Kidney tubule cell (primary cell): Measurements from ENCODE around the gene CTNNA2.

ENCODE experiments used
- DNase-seq: peaks from one replicate; pipeline ENCODE4 v3.0.0-alpha.2; 2018; ENCODE audit warnings: low spot score

The CTNNA2 gene

DNA sequence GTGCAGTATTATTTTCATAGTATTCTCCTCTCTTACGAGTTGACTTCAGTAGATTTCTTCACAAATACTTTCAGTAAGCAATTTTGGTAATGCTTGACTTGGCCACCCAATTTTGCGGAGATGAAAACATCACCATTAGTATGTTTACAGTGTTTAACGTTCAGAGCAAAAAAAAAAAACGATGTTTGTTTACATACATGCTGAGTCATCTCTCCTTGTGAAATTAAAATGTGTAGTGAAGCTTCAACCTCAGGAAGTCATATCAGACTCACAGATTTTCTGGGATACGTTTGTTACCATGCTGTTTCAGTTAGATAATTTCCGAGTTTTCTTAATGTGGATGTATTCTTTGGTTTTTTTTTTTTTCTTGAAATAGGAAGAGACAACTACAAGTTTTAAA lies 100.1 kb downstream of the CTNNA2 start:
- no peak for DNase-seq

DNA sequence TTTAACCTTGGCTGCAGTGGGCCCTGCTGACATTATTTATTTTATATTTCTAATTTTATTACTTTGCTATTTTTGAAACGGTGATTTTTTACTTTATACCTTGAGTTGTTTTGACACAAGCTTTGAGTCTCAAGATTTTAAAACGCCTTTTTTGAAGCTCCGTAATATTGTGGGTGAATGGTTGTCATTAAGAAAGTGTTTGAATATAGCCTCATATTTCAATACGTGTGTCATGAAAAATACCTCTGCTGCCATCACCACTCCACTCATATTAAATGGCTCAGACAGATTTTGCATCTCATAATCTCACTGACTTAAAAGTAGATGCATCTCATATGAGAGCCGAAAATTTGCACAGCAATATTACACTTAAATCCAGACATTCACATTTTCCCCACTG lies 106.6 kb downstream of the CTNNA2 start:
- DNase-seq: no peak

DNA sequence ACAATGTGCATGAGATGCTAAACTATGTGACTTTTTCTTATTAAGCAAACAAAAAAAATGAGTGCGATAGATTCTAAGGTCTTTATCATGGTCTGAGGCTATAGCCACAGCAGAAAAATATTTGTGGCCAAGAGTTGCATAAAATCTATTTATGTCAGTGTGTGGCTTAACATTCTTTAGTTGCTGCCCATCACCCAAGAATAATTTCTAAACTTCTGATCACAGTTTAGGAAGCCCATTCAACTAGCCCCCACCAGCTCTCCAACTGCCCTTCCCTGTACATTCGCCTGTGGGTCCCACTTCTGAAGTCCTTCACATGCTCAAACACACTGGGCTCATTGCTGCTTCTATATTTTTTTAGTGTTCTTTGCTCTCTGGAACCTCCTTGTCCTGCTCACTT lies 107.1 kb downstream of the CTNNA2 start:
- DNase-seq: peak; percentile 37

DNA sequence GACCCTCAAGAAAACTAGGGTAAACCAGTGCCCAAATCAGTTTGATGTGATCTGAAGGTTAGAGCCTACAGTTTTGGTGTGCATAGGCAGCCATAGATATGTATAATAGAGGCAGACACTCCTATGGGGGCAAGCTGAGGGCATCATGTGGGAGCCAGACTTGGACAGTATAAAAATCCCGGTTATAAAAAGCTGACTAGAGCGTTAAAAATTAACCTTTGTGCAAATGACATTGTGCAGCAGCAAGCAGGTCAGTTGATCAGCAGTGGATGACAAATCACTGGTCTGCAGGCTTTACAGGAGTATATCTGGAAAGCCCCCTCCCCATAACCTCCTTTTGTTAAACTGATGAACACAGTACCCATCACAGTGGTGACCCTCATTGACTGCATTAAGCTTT lies 107.8 kb downstream of the CTNNA2 start:
- DNase-seq: peak; percentile 66

DNA sequence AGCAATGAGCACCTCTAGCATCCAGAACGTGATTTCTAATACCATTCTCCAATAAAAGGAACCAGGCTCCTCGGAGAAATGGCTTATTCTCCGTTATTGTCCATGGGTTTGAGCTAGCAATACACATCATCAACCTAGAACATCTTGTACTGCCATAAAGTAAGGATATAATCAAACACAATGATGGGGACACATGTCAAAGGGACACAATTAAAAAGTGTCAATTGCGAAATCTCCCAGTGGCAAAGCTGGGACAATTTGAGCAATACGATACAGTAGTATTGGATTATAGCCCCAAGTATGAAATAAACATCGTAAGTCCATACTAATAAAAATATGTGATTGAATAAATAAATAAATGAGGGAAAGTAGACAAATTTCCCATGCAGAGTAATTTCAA lies 108.4 kb downstream of the CTNNA2 start:
- DNase-seq: no peak

DNA sequence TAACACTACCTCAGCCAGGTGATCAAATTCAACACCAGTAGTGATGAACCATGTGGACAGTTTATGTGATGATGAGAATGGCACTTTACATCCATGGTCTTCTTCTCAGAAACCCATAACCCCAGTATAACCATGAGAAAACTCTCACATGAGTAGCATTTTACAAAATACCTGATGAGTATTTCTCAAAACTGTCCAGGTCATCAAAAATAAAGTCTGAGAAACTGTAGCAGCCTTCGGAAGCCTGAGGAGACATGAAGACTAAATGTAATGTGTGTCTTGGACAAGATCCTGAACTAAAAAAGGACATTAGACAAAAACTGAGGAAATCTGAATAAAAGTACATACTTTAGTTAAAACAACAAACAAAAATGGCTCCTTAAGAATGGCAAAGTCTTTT lies 108.9 kb downstream of the CTNNA2 start:
- DNase-seq: no peak

DNA sequence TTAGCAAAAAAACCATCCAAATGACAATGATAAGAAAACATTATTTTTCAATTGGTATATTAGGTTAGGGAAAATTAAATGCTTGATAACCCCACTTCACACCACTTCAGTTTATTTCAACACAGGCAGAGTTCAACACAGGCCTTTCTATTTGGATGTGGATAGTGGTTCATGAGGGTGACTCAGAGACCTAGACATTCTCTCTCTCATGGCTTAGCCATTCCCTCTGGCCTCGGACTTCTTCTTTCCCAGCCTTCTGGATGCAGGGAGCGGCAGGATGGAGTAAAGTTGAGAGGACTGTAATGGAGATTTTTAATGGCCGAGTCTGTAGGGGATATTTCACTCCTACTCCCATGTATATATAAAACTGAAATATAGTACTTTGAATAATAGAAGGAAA lies 109.7 kb downstream of the CTNNA2 start:
- DNase-seq: peak; percentile 52

DNA sequence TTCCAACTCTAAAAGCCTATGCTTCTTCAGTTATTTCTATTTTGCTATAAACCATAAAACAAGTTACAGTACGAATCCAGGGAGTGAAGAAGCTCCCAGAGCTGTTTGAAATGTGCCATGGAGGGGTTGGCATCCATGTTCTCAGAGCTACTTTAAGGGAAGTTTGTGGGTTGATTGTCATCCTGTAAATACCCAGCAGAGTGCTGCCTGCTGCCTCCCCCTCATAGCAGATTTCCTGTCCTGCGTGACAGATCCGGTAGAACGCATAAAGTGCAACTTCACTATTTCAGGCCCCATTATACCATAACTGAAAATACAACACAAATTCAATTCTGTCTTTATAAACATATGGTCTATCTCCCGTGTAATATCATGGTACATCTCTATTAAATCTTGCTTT lies 114.4 kb downstream of the CTNNA2 start:
- DNase-seq: no peak

DNA sequence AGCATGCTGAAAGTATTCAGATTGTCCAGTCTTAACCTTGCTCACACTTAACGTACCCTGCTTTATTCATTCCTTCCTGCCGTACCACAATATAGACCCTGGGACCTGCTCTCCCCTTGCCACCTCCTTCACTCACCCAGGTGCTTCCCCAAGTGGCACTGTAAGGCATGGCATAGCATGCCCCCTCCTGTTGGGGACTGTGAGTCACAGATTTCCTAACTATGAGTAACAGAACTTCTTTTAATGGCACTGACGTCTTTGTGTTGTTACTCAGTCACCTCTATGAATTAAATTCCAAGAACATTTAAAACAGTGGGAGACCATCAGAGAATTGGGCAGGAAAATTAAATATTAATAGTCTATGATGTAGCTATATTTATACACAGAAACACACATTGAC lies 117.2 kb downstream of the CTNNA2 start:
- DNase-seq: peak; percentile 85

DNA sequence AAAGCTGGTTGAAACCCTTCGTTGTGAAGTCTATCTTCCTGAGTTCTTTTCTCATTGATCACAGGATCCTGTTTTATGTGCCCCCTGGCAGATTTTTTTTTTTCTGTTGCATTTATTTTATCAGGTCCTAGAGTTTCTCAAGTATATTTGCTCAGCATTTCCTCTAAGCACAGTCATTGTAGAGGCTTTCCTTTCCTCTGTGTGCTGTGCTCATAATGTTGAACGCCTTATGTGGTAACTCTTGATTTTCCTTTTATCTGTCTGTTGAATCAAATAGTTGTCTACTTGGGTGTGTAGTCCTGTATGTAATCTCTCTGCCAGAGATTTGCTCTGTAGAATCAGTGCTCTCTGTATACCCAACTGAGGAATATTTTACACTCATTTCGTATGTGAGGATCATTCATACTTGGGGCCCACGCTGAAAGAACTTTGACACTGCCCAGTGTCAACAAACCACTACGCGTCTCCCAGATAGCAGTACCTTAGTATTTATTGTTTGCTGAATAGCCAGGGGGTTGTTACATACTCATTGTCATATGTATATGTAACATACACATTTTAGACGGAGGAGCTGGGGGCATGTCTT lies 118.2 kb downstream of the CTNNA2 start:
- DNase-seq: peak; percentile 6

DNA sequence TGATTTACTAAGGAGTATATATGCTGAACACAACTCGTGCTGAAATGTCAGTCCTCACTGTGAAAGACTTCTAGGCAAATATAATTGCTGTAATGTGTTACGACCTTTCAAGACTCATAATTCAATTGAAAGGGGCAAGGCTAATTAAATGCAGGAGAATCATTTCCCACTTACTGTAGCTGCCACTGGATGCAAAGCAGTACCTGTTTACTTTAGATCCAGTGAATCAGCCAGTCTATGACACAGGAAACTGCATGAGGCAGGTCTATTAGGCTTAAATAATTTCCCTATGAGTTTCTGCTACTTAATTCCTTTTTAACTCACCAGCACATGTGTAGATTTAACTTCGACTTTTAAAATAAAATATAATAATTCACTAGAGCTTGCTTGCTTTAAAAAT lies 125.6 kb downstream of the CTNNA2 start:
- DNase-seq: peak; percentile 54

DNA sequence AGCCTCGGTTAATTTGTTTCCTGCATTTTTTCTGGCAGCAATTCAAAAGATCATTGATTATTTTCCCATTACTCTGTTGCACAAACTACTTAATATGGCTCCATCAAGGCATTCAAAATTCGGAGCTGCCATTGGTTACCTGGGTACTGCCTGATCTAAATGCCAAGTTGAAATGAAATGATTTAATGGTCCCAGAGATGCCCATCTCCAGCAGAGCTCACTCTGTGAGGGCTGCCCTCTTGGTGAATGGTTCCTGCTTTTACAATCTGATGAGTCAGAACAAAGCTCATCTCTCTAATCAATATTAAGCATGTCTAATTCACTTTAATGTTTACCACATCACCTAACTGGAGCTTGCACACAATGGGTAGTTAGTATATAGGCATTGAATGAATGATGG lies 126.1 kb downstream of the CTNNA2 start:
- no peak for DNase-seq

DNA sequence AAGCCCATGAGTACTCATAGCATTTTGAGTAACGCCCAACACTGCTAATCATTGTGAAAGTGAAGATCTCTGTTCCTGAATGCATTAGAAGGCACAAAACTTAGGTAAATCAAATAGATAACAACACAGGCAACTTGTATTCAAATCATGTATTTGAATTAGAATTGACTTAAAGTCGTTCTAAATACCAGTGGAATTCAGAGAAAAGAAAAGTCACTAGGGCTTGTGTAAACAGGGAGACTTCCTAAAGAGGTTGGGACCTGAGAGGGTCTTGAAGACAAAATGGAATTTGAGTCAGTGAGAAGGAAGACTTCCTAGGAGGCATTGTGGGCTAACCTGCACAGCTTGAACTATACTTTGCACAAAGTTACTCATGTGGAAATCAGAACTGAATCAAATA lies 127.2 kb downstream of the CTNNA2 start:
- no peak for DNase-seq

DNA sequence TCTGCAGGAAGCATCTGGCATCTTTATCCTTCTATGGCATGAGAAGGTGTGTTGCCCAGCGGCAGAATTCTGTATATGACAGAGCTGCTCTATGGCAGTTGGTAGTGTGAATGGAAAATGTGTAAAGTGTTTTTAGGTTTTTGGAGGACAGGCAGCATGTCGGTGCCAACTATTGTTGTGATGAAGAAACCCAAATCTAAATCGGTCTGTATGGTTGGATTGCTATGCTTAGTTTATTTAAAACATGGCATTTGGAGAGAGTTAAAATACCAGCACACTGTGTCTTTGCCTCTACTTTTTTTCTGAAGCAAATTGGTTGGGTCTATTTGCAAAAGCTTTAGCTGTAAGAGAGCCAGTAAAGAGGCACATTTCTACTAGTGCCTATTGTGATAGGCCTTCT lies 136.7 kb downstream of the CTNNA2 start:
- no peak for DNase-seq

DNA sequence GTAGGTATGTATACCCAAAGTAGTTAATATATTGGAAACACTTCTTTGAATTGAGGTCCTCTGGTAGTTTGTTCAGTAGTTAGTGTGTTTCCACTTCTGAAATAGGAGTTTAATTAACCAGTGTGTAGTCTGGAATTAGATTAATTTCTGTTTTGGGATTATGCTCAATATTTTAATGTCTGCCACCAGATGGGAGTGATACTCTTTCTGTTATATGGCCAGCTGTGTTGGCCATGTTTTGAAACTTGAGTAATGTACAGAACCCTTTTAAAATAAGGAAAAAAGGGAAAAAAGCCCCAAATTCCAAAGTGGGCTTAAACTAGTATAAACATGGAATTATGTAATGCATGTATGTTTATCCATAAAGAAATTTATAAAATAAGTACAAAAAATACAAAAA lies 147.7 kb downstream of the CTNNA2 start:
- no peak for DNase-seq

DNA sequence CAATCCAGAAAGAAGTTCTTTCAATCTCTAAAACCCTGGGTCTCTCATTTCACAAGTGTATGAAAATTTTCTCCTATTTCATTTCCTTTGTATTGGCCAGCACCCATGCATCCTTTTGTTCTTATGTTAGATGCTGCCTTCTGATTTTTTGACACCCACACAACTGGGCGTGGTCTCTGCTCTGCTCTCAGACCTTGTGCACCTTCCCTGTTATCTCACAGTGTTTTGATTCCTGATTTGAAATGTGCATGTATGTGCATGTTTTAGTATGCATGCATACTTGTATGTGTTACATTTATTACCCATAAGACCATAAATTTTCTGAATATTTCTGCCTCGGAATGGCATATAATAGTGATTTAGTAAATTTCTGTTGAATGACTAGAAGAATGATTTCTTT lies 152.2 kb downstream of the CTNNA2 start:
- DNase-seq: no peak

DNA sequence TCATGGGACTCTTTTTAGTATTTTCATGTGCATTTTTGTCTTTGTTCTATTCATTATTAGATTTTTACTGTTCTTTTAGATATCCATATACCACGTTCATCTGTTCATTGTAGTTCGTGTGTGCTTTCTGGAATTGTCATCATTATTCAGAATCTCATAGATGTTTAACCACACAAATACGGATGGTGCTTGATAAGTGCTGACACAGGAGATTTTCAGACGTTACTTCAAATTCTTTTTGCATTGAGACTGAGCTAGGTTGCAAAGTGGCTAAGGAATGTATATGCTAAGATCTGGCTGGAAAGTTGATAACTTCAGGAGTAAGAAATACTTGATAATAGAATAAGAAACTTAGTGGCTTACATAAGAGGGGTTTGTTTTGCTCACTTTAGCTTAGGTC lies 153.6 kb downstream of the CTNNA2 start:
- no peak for DNase-seq

DNA sequence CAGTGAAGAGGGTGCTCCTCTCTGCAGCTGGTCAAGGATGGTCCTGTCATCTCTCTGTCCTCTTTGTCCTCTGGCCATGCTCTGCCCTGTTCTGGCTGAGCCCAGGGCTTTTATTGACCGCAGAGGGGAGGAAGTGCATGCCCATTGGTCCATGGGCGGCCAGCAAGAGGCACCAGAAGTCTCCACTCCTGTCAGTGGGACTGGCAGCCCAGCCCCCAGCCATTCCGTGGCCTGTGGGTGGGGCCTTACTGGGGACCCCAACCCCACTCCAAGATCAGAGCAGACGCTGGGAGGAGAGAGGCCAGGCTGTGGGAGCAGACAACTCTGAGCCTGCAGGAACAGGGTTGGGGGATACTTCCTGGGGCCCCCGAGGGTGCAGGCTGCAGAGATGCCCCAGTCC lies 156.9 kb downstream of the CTNNA2 start:
- DNase-seq: no peak

DNA sequence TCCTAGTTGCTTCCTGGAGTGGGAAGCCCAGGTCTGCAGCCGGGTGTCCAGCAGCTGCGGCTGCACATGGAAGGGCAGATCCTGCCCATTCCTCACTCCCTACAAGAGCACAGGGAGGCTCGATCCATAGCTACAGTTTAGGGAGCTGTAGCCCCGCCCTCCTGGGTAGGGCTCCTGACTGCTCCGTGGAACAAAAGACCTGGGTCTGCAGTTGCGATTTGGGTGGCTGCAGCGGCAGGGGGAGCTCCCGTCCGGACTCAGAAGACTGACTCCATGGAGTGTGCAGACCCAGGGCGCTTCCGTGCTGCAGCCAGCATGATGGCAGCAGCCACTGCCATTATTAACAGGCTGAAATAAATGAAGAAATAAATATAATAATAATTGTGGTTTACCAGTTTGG lies 157.3 kb downstream of the CTNNA2 start:
- no peak for DNase-seq

DNA sequence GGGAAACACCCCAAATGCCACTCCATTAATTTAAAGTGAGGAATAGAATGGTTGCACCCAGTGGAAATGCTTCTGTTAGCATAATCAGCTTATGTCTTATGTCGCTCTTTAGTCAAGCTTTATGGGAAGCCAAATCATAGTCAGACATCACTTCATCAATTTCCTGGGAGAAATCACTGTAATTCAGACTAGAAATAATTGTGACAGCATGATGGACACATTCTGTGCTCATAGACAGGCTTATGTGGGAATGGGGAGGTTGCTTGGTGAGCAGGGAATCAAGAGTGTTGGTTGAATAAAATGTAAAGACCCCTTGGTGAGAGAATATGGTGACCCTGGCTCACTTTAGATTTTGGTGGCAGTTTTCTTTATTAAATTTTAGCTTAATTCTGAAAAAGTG lies 174.0 kb downstream of the CTNNA2 start:
- DNase-seq: no peak

DNA sequence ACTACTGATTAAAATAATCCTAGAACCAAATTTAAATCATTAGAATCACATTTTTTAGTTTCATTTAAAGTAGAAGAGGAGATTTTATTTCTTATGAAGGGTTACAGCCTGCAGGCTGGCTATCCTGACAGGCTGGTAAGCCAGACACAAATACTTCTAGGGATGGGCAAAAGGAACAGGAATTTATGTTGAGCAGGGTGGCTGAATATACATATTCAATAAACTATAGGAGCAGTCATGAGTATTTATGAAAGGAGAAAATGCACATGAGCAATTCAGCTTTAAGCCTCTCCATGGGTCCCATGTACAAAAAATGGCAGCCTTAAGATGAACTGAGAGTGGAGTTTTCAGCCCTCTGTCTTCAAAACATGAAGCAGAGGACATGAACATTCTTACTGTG lies 182.4 kb downstream of the CTNNA2 start:
- no peak for DNase-seq

DNA sequence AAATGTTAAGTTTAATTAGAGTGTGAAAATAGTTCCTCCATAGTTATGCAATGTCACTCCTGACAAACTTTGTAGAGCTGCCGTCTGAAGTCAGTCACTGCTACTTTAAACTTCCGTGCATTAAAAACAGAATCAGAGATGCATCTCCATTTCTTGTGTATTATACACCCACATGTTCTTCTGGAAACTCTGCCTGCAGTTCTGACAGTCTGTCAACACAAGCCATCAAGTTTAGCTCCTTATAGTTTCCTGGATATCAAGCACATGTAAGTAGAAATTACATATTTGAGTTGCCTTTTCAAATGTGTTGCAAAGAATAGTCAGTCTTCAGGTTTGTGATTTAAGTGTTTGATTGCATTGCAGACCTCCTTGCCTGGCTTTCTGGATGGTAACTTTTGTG lies 184.3 kb downstream of the CTNNA2 start:
- no peak for DNase-seq

DNA sequence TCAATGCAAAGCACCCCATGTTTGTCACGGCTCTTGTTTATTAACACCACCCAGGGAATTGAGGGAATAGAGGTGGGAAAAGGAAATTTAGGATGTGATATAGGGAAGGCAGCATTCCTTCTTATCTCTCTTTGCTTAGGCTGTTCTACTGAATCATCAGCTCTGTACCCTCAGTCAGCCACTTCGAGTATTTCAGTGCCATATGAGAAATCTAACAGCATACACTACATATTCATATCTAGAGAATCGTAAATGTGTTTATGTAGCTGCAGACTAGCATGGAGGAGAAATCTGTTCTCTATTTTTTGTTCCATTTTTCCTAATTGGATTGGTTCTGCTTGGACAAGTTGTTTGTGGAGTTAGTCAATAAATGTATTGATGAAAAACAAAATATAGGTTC lies 187.8 kb downstream of the CTNNA2 start:
- DNase-seq: no peak

DNA sequence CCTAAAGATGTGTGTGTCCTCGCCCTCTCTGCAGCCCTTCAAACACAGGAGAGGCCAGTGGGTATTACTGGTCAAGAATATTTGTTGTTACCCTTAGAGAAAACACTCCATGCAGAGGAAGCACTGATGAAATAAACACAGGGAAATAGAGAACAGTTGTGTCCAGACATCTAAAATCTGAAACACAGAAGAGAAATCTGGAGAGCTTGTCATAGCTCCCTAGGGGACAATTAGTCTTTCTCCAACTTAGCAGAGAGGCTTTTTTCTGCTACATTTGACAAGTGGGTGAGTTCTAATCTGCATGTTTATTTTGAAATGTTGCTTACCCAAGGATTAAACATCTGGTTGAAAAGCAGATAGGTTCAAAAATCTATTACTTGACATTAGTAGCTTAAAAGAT lies 190.1 kb downstream of the CTNNA2 start:
- DNase-seq: no peak

DNA sequence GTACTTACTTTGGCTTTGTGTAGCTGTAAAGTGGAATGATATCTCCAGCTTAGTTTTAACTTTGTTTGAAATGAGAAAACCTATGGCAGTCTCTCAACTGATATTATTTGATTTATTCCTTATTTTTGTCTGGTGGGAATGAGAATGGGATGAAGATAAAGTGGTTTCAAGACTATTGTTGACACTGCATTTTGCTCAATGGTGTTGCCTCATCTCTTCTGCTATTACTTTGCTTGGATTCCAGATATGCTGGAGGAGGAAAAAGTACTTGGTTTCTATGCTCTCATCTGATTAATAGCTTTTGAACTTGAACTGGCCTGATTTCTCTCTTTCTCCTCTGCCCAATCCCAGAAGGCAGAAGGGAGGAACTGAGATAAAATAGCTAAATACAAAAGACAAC lies 198.2 kb downstream of the CTNNA2 start:
- no peak for DNase-seq
